H1 (cell line): ENCODE results near the gene FAM228B. TPM values are rescaled to one million over a fixed set of nuclear protein-coding genes. Genes with fewer than 3 reads are reported as not detected.

Experiments used
- CTCF ChIA-PET: fragments of 300-600 bp; sonication (Branson Sonifier 250); formaldehyde crosslinking; loops from one replicate; lab custom pipeline; 2021; ENCODE audit not compliant: partially characterized antibody; lab: Charles Lee
- POLR2A ChIA-PET: fragments of 300-600 bp; sonication (Branson Sonifier 250); formaldehyde crosslinking; loops from one replicate; lab custom pipeline; 2021; ENCODE audit warnings: inconsistent platforms; ENCODE audit not compliant: partially characterized antibody; lab: Charles Lee
- DNase-seq, 2 experiments: peaks; one replicate each; pipeline versions ENCODE4 v3.0.0 to v3.0.0-alpha.2; 2010 to 2022; ENCODE audit warnings: low spot score in 2 of 2, low read depth in 1 of 2, mixed read lengths in 1 of 2
- FAIRE-seq: peaks from 2 replicates; lab custom pipeline; 2011; peaks lifted over from hg19 to GRCh38; lab: Jason Lieb, UNC
- H2AFZ ChIP-seq: 2 replicates; pipeline ENCODE4 v1.8.1; 2012; ENCODE audit warnings: low read length, inconsistent platforms
- H2AK5ac ChIP-seq: 2 replicates; pipeline ENCODE4 v1.6.1; 2013; ENCODE audit warnings: low read depth, low read length
- H2BK120ac ChIP-seq: replicated peaks from 2 replicates; pipeline ENCODE3; 2013; ENCODE audit warnings: low read depth, low read length, inconsistent platforms
- H2BK12ac ChIP-seq: 2 replicates; pipeline ENCODE4 v1.6.1; 2013; ENCODE audit warnings: low read depth, low read length
- H2BK15ac ChIP-seq: 2 replicates; pipeline ENCODE4 v1.6.1; 2013; ENCODE audit warnings: low read length
- H2BK20ac ChIP-seq: 2 replicates; pipeline ENCODE4 v1.6.1; 2013; ENCODE audit warnings: low read length
- H2BK5ac ChIP-seq: 2 replicates; pipeline ENCODE4 v1.6.1; 2013; ENCODE audit warnings: low read depth, low read length
- H3K14ac ChIP-seq: 2 replicates; pipeline ENCODE4 v1.6.1; 2013; ENCODE audit warnings: inconsistent platforms; ENCODE audit not compliant: insufficient read length
- H3K18ac ChIP-seq: 2 replicates; pipeline ENCODE4 v1.6.1; 2013; ENCODE audit warnings: low read length; ENCODE audit errors: extremely low read depth
- H3K23ac ChIP-seq: 2 replicates; pipeline ENCODE4 v1.6.1; 2013; ENCODE audit warnings: inconsistent platforms; ENCODE audit not compliant: insufficient read length
- H3K23me2 ChIP-seq: 2 replicates; pipeline ENCODE4 v1.6.1; 2013; ENCODE audit warnings: low read depth, low read length
- H3K27ac ChIP-seq: 2 replicates; pipeline ENCODE4 v1.6.1; 2011; ENCODE audit warnings: low read depth, low read length, inconsistent platforms
- H3K27me3 ChIP-seq, 4 experiments: replicated peaks in 1 of 4; 1 replicate in 1 of 4; 2 replicates in 3 of 4; pipeline versions ENCODE4 v1.6.1 to v1.8.1; 2011 to 2013; ENCODE audit warnings: low read length in 3 of 4, mild to moderate bottlenecking in 3 of 4, inconsistent platforms in 2 of 4, mixed read lengths in 2 of 4, moderate library complexity in 1 of 4; ENCODE audit not compliant: control insufficient read depth in 3 of 4, insufficient read depth in 3 of 4; ENCODE audit errors: extremely low read depth in 1 of 4
- H3K36me3 ChIP-seq, 4 experiments: 2 replicates each; pipeline versions ENCODE4 v1.6.1 to v1.8.1; 2011 to 2013; ENCODE audit warnings: mild to moderate bottlenecking in 4 of 4, low read length in 3 of 4, moderate library complexity in 2 of 4, control low read depth in 1 of 4, inconsistent platforms in 1 of 4; ENCODE audit not compliant: insufficient read depth in 4 of 4, control insufficient read depth in 2 of 4
- H3K4ac ChIP-seq: replicated peaks from 2 replicates; pipeline ENCODE3; 2013; ENCODE audit warnings: low read length, low read depth, mixed read lengths, inconsistent platforms; ENCODE audit not compliant: insufficient read length
- H3K4me1 ChIP-seq, 4 experiments: replicated peaks in 1 of 4; 1 replicate in 1 of 4; 2 replicates in 3 of 4; pipeline versions ENCODE4 v1.6.1 to v1.8.1; 2011 to 2013; ENCODE audit warnings: low read length in 3 of 4, inconsistent platforms in 2 of 4, mixed read lengths in 1 of 4; ENCODE audit not compliant: insufficient read depth in 4 of 4, control insufficient read depth in 3 of 4
- H3K4me2 ChIP-seq, 2 experiments: 2 replicates each; pipeline versions ENCODE4 v1.6.1 to v1.8.1; 2011 to 2013; ENCODE audit warnings: low read depth in 2 of 2, low read length in 2 of 2, control low read depth in 1 of 2, inconsistent platforms in 1 of 2, mild to moderate bottlenecking in 1 of 2; ENCODE audit not compliant: insufficient read depth in 1 of 2
- H3K4me3 ChIP-seq, 4 experiments: fragments of 200-600, 300-600 bp in 1 of 4; sonication (generic), shearing (Covaris generic), sonication (Bioruptor Twin) in 1 of 4; 2 replicates each; pipeline versions ENCODE4 v1.5.1 to v1.8.1; 2011 to 2016; ENCODE audit warnings: low read length in 4 of 4, low read depth in 3 of 4, control low read depth in 2 of 4, inconsistent platforms in 2 of 4, mild to moderate bottlenecking in 2 of 4, mixed read lengths in 1 of 4, moderate library complexity in 1 of 4; ENCODE audit not compliant: insufficient read depth in 2 of 4; ENCODE audit errors: extremely low read depth in 1 of 4
- H3K56ac ChIP-seq: replicated peaks from 2 replicates; pipeline ENCODE3; 2013; ENCODE audit warnings: low read depth, mild to moderate bottlenecking, mixed read lengths, low read length, inconsistent platforms; ENCODE audit not compliant: insufficient read length
- H3K79me1 ChIP-seq: 2 replicates; pipeline ENCODE4 v1.6.1; 2013; ENCODE audit warnings: low read depth, low read length, control low read depth
- H3K79me2 ChIP-seq, 2 experiments: 2 replicates each; pipeline versions ENCODE4 v1.6.1 to v1.8.1; 2012 to 2013; ENCODE audit warnings: low read length in 2 of 2, mild to moderate bottlenecking in 2 of 2, inconsistent platforms in 1 of 2; ENCODE audit not compliant: insufficient read depth in 2 of 2, control insufficient read depth in 1 of 2
- H3K9ac ChIP-seq, 4 experiments: replicated peaks in 1 of 4; 1 replicate in 1 of 4; 2 replicates in 3 of 4; pipeline versions ENCODE4 v1.6.1 to v1.8.1; 2011 to 2013; ENCODE audit warnings: low read depth in 3 of 4, low read length in 3 of 4, control low read depth in 2 of 4, mild to moderate bottlenecking in 2 of 4, moderate library complexity in 2 of 4, inconsistent platforms in 1 of 4; ENCODE audit errors: extremely low read depth in 1 of 4
- H3K9me3 ChIP-seq, 2 experiments: 2 replicates each; pipeline versions ENCODE4 v1.6.1 to v1.8.1; 2012 to 2013; ENCODE audit warnings: mild to moderate bottlenecking in 2 of 2, moderate library complexity in 2 of 2, control low read depth in 1 of 2, inconsistent platforms in 1 of 2, low read depth in 1 of 2, low read length in 1 of 2, mixed read lengths in 1 of 2; ENCODE audit not compliant: insufficient read depth in 2 of 2
- H4K20me1 ChIP-seq, 2 experiments: replicated peaks in 1 of 2; 2 replicates each; pipeline versions ENCODE3 to v1.8.1; 2011 to 2013; ENCODE audit warnings: inconsistent platforms in 2 of 2, low read length in 2 of 2, mild to moderate bottlenecking in 1 of 2; ENCODE audit not compliant: insufficient read depth in 2 of 2, control insufficient read depth in 1 of 2
- H4K5ac ChIP-seq: 2 replicates; pipeline ENCODE4 v1.6.1; 2013; ENCODE audit warnings: low read length, low read depth, mixed read lengths, inconsistent platforms; ENCODE audit not compliant: insufficient read length
- H4K8ac ChIP-seq: 2 replicates; pipeline ENCODE4 v1.8.0; 2013; ENCODE audit warnings: mild to moderate bottlenecking, moderate library complexity, low read length, inconsistent platforms; ENCODE audit not compliant: insufficient read depth; ENCODE audit errors: extremely low read depth
- H4K91ac ChIP-seq: replicated peaks from 2 replicates; pipeline ENCODE3; 2013; ENCODE audit warnings: low read length, mixed read lengths, inconsistent platforms; ENCODE audit not compliant: insufficient read length
- KDM5A ChIP-seq: fragments of 200-600 bp; IDR thresholded peaks from 2 replicates; pipeline ENCODE4 v1.7.1; 2012; ENCODE audit warnings: mild to moderate bottlenecking, low read length, inconsistent platforms, mixed read lengths
- POLR2AphosphoS5 ChIP-seq: IDR thresholded peaks from 2 replicates; pipeline ENCODE4 v1.6.1; 2011; ENCODE audit warnings: low read depth, low read length
- RAD21 ChIP-seq, 2 experiments: IDR thresholded peaks in 1 of 2; conservative IDR thresholded peaks in 1 of 2; 2 replicates each; pipeline ENCODE4 v1.6.1; 2011; ENCODE audit warnings: low read depth in 2 of 2, low read length in 2 of 2, improper control_type of control experiment in 1 of 2, inconsistent platforms in 1 of 2, mild to moderate bottlenecking in 1 of 2, moderate library complexity in 1 of 2
- RXRA ChIP-seq: IDR thresholded peaks from 2 replicates; pipeline ENCODE4 v1.6.1; 2011; ENCODE audit warnings: low read depth, mild to moderate bottlenecking, low read length, moderate library complexity; ENCODE audit not compliant: insufficient read depth
- SRF ChIP-seq: IDR thresholded peaks from 2 replicates; pipeline ENCODE4 v1.6.1; 2011; ENCODE audit warnings: mild to moderate bottlenecking, low read depth, low read length, moderate library complexity
- WGBS, 2 experiments: shearing (Covaris generic) in 1 of 2; methylation state at CpG; one replicate each; pipeline versions ENCODE4 v1.1.6 to v1.1.7; 2013 to 2015; ENCODE audit warnings: low lambda C conversion rate in 2 of 2, mixed read lengths in 2 of 2, inconsistent platforms in 1 of 2, low coverage in 1 of 2, missing lambda C conversion rate in 1 of 2; ENCODE audit not compliant: insufficient replicate concordance in 2 of 2, insufficient coverage in 1 of 2, insufficient read length in 1 of 2; ENCODE audit errors: extremely low coverage in 1 of 2, missing lambda C conversion rate in 1 of 2; 5-methylcytosine and 5-hydroxymethylcytosine counted together
- polyA plus RNA-seq, 7 experiments: library from polyadenylated mRNA; depleted of rRNA in 3 of 7; stranded (reverse) in 5 of 7; unstranded in 2 of 7; fragments of >200 nt in 5 of 7; fragments of 200-250 nt in 2 of 7; gene quantifications; 1 replicate in 5 of 7; 2 replicates in 1 of 7; 4 replicates in 1 of 7; pipeline versions ENCODE4 v1.2.1 to v1.2.3, GENCODE V29; 2011 to 2013; ENCODE audit warnings: missing spikeins in 2 of 7, mixed read lengths in 2 of 7
- total RNA-seq: library from RNA; stranded (reverse); fragmentation: NEBNext Ultra II Directional; extraction: Animal tissue kit (Norgen Biotek cat#: 25700); gene quantifications from 2 replicates; pipeline ENCODE4 v1.2.1, GENCODE V29; 2021

FAM228B gene
- total and polyA plus RNA-seq, 2 of the 8 experiments (the other 6 are each of a cell fraction or from before 2014, with no cell fraction given): 1.4 to 3.2 TPM

DNA sequence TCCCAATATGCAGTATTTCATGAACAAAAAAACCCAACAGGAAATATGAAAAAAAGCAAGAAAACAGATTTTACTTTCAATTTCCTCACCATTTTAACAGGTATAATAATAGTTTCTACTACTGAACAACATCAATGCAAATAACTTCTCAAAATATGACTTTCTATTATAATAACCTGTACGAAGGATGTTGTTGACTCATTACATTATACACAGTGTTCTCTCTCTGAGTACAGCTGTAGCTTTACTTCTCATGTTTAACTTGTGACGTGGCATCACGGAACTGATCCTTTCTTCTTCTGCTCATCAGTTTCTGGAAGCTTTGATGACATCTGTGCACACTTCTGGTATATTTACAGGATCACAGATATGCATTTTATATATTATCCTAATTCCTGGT lies 91.6 kb downstream of the FAM228B start:
- no peak overlapping the region for H3K14ac ChIP-seq
- H4K20me1 ChIP-seq: no peaks in the 10 kb centered on the region
- no peak overlapping the region for H2AFZ ChIP-seq
- ChIA-PET POLR2A (no interaction called here), CTCF (interaction anchor here (0.7 to 1.0 kb wide), 2 partner anchors 9 to 12 kb away, joined by 3 to 5 read pairs; no protein-coding TSS in a partner anchor)
- no peak overlapping the region for H3K9ac ChIP-seq
- no peak overlapping the region for H2BK120ac ChIP-seq
- H3K4ac ChIP-seq: no peak overlapping the region
- FAIRE-seq (no peak), DNase-seq (no peak)
- H3K27me3 ChIP-seq: no peaks in the 10 kb centered on the region; a peak in 1 of 7 replicates
- no peak overlapping the region for H2BK12ac ChIP-seq
- H3K23ac ChIP-seq: no peak overlapping the region
- H2AK5ac ChIP-seq: no peak overlapping the region
- no peak overlapping the region for H2BK15ac ChIP-seq
- H3K36me3 ChIP-seq: no peaks in the 10 kb centered on the region
- H3K4me1 ChIP-seq: no peaks in the 10 kb centered on the region; a peak in 1 of 7 replicates
- H3K23me2 ChIP-seq: no peaks in the 10 kb centered on the region
- no peak overlapping the region for H3K27ac ChIP-seq
- H4K91ac ChIP-seq: no peak overlapping the region
- no peak overlapping the region for H3K18ac ChIP-seq
- H2BK20ac ChIP-seq: no peak overlapping the region
- no peak overlapping the region for H3K4me2 ChIP-seq
- H3K79me2 ChIP-seq: no peaks in the 10 kb centered on the region
- H2BK5ac ChIP-seq: no peak overlapping the region
- H3K4me3 ChIP-seq: no peak overlapping the region
- H3K9me3 ChIP-seq: no peaks in the 10 kb centered on the region
- H3K56ac ChIP-seq: no peak overlapping the region
- no peak overlapping the region for H4K8ac ChIP-seq
- H4K5ac ChIP-seq: no peak overlapping the region
- 91% methylated on average over 3 of the region's 3 CpGs; no CpG with 5 or more reads in 1 of the 2 experiments for WGBS, 2 experiments
- no peaks in the 10 kb centered on the region for H3K79me1 ChIP-seq
- TF ChIP-seq RAD21 (IDR thresholded peaks at IDR 0.05 in 1 of 2, conservative IDR thresholded peaks at IDR 0.05 in 1 of 2; ENCODE audit: low read depth in 2 of 2, low read length in 2 of 2) (no peak), KDM5A (no peak), SRF (no peak), RXRA (no peak), POLR2AphosphoS5 (no peak)
